HG03025 (cell line): ENCODE measurements around the gene PBX4.

Source experiments
- ATAC-seq: cut with Tn5 transposase; IDR thresholded peaks from one replicate; pipeline ENCODE4 v1.9.1; 2021; ENCODE audit warnings: mild to moderate bottlenecking, moderate library complexity; ENCODE audit not compliant: unreplicated experiment, low FRiP score

Gene PBX4

GRCh38 chr19:19528721-19529490 lies 89.6 kb downstream of the PBX4 start, which contains the start of gene YJEFN3:
Gene YJEFN3 (plus strand): TSS chr19:19528911. CDS start chr19:19528933, 22 bp downstream.
- no peak for ATAC-seq

- ATAC-seq, result no peak
Observed at GRCh38 chr19:19527674-19528625, 90.5 kb downstream of the PBX4 start.

- no peak for ATAC-seq
Observed at GRCh38 chr19:19527371-19527656, 91.2 kb downstream of the PBX4 start.

- no peak for ATAC-seq
Observed at GRCh38 chr19:19526581-19527370, 91.7 kb downstream of the PBX4 start.

- ATAC-seq, result no peak
Observed at GRCh38 chr19:19525611-19526380, 92.7 kb downstream of the PBX4 start.

DNA sequence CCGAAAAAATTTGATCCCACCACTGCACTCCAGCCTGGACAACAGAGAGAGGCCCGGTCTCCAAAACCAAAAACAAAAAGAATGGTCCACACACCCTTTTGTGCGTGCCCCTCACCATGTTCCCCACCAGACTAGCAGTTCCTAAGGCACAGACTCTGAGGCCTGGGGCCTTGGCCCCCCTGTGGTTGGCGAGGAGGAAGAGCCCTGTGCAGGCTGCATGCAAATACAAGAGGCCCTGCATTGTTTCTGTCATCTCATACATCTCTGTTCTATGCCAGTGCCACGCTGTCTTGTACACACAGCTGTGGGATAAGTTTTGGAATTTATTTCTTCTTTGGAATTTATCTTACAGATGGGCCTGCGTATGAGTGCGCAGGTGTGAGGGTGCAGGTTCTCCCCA lies 94.4 kb downstream of the PBX4 start:
- ATAC-seq, result no peak

- no peak for ATAC-seq
Observed at GRCh38 chr19:19523177-19523576, 95.3 kb downstream of the PBX4 start.

- no peak for ATAC-seq
Observed at GRCh38 chr19:19520989-19521388, 97.5 kb downstream of the PBX4 start.

- ATAC-seq, result no peak
Observed at GRCh38 chr19:19517235-19517619, 101.3 kb downstream of the PBX4 start.

DNA sequence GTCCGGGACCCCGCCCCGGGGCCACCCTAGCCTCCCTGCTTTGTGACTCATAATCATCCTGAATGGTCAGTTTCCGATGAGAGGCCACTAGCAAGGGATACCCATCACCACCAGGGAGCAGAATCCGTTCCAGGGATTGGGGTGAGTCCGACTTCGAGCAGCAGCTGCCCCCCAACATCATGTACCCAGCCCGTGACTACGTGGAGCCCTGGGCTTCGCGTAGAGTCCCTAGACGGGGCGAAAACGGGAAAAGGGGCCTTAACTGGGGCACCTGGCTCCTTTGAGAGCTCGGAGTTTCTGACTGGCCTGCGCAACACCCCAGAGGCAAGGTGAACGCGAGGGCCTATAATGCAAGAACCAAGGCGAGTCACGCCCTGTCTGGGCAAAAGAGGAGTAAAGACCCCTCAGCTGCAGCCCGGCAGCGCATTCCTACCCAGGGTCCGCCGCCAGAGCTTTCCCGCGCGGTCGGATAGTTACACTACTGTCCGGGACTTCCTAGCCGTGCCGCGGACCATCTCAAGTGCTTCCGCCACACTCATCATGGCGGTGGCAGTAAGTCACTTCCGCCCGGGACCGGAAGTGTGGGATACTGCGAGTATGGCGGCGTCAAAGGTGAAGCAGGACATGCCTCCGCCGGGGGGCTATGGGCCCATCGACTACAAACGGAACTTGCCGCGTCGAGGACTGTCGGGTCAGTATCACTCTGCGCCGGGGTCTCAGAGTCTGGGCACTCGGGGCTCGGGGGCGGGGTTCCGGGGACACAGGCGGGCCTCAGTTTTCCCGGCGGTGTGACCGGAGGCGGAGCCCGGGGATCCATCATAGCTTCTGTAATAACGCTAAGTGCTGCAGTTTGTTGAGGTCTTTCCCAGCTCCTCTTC lies 102.6 kb downstream of the PBX4 start, which contains the start of gene NDUFA13:
NDUFA13 (plus strand) TSS at position 584 of the 878 bp plus-strand sequence; CDS start at position 598, 14 bp downstream.
- peak; percentile 78 for ATAC-seq

GRCh38 chr19:19514881-19515641 lies 103.4 kb downstream of the PBX4 start, which contains the start of gene TSSK6:
Gene TSSK6 (minus strand): TSS chr19:19515548. CDS start chr19:19515427, 121 bp downstream.
- ATAC-seq, result no peak

DNA sequence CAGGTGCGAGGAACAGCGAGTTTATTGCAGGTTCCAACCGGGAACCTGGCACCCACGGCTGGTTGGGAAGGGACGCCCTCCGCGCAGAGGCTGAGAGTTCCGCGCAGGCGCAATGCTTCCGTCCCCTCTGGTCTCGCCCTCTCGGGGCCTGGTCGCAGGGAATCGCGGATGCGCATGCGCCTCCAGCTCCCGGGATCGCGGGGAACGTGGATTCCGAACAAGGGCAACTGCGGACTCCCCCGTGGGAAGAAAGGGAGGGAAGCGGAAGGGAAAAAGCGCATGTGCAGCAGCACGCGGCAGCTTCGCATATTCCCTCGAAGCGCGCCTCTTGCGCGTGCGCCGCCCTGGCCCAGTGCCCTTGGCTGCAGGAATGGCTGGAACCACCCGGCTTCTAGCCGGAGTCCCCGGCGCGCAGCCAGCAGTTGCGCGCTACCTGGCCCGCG lies 104.3 kb downstream of the PBX4 start:
- no peak for ATAC-seq

- ATAC-seq, result no peak
Observed at GRCh38 chr19:19513682-19514081, 104.8 kb downstream of the PBX4 start.
